ENCODE results near the gene SLC25A40. TPM values are rescaled to one million over a fixed set of nuclear protein-coding genes. Genes with fewer than 3 reads are reported as not detected.

SLC25A40 gene
- total and polyA plus RNA-seq, 4 donors, result 6.4 to 36.6 (median 16.7) TPM

DNA sequence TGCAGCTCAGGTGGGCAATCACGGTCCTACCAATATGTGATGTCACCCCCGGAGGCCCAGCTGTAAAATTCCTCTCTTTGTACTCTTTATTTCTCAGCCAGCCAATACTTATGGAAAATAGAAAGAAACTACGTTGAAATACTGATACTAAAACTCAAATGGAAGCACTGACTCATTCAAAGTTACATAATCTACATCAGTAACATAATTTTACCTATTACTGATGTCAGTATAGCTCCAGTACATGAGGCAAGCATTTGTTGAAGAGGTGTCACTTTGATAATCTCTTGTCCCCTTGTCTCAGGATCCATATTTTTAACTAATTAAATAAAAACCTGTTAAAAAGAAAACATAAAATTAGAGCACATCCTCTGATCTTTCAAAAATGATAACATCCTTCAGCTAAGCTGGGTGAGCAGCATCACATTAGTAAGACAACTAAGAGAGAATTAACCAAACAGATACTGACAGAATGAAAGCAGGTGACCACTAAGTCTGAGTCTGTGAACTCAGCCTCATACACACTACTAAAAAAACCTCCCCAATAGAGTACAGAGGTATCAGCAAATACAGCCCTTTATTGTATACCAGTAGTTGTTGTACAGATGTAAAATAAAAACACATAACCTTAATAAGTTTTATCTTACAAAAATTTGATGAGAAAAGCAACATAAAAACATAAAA is 17.6 kb downstream of the SLC25A40 start:
- Histone ChIP-seq H3K4me3 (no peak overlapping the region), H3K27me3 (ENCODE audit: control insufficient read depth in 3 of 3, insufficient read depth in 3 of 3, low read length in 2 of 3) (no peaks in the 10 kb centered on the region), H3K9ac (ENCODE audit: insufficient read depth in 1 of 2, low read length in 2 of 2) (no peak overlapping the region), H3K36me3 (ENCODE audit: control insufficient read depth in 4 of 4, insufficient read depth in 4 of 4, low read length in 4 of 4) (peaks cover 3 to 9% (median 7%) of the 10 kb centered on the region in 4 donors), H3K9me3 (ENCODE audit: control insufficient read depth in 4 of 4, insufficient read depth in 3 of 4, low read length in 3 of 4) (no peaks in the 10 kb centered on the region), H3K27ac (ENCODE audit: low read depth in 1 of 2, low read length in 1 of 2) (no peak overlapping the region), H3K4me1 (ENCODE audit: control insufficient read depth in 5 of 5, insufficient read depth in 5 of 5, low read length in 5 of 5) (no peaks in the 10 kb centered on the region)
- ATAC-seq (ENCODE audit: insufficient read depth, low FRiP score) (no peak), DNase-seq (no peak)
- TF ChIP-seq, protein P1, sequence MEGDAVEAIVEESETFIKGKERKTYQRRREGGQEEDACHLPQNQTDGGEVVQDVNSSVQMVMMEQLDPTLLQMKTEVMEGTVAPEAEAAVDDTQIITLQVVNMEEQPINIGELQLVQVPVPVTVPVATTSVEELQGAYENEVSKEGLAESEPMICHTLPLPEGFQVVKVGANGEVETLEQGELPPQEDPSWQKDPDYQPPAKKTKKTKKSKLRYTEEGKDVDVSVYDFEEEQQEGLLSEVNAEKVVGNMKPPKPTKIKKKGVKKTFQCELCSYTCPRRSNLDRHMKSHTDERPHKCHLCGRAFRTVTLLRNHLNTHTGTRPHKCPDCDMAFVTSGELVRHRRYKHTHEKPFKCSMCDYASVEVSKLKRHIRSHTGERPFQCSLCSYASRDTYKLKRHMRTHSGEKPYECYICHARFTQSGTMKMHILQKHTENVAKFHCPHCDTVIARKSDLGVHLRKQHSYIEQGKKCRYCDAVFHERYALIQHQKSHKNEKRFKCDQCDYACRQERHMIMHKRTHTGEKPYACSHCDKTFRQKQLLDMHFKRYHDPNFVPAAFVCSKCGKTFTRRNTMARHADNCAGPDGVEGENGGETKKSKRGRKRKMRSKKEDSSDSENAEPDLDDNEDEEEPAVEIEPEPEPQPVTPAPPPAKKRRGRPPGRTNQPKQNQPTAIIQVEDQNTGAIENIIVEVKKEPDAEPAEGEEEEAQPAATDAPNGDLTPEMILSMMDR (IDR thresholded peaks at IDR 0.05; ENCODE audit: control extremely low read depth, extremely low read depth), result no peak
- 86 to 89% methylated on average over 3 of the region's 3 CpGs for WGBS, 2 donors

DNA sequence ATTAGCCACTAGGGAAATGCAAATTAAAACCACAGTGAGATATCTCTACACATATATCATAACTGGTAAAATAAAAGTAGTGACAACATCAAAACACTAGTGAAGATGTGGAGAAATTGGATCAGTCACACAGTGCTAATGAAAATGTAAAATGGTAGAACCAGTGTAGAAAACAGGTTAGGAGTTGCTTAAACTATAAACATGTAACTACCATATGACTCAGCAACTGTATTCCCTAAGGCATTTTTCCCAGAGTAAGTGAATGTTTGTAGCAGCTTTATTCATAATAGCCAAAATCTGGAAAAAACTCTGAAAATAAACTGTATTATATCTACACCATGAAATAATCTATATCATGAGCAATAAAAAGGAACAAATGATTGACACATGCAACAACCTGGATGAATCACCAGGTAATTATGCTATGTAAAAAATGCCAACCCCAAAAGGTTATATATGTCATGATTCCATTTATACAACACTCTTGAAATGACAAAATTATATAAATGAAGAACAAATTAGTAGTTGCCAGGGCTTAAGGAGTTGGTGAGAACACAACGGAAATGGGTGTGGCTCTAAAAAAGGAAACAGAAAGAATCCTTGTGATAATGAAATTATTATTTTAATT is 22.8 kb downstream of the SLC25A40 start:
- ATAC-seq (ENCODE audit: insufficient read depth, low FRiP score), result no peak
- H3K36me3 ChIP-seq (ENCODE audit: control insufficient read depth in 4 of 4, insufficient read depth in 4 of 4, low read length in 4 of 4), result peaks cover 4 to 14% (median 8%) of the 10 kb centered on the region in 4 donors
- no peaks in the 10 kb centered on the region for H3K4me1 ChIP-seq (ENCODE audit: control insufficient read depth in 5 of 5, insufficient read depth in 5 of 5, low read length in 5 of 5)
- H3K9me3 ChIP-seq (ENCODE audit: control insufficient read depth in 4 of 4, insufficient read depth in 3 of 4, low read length in 3 of 4), result no peaks in the 10 kb centered on the region
- H3K4me3 ChIP-seq, result no peak overlapping the region
- DNase-seq, result no peak
- H3K9ac ChIP-seq (ENCODE audit: insufficient read depth in 1 of 2, low read length in 2 of 2), result no peak overlapping the region
- TF ChIP-seq, protein P1 (IDR thresholded peaks at IDR 0.05; ENCODE audit: control extremely low read depth, extremely low read depth), result no peak
- 61 to 73% methylated on average over 1 of the region's 1 CpG for whole genome bisulfite sequencing, 2 donors
- H3K27me3 ChIP-seq (ENCODE audit: control insufficient read depth in 3 of 3, insufficient read depth in 3 of 3, low read length in 2 of 3), result no peaks in the 10 kb centered on the region
- no peak overlapping the region for H3K27ac ChIP-seq (ENCODE audit: low read depth in 1 of 2, low read length in 1 of 2)

DNA sequence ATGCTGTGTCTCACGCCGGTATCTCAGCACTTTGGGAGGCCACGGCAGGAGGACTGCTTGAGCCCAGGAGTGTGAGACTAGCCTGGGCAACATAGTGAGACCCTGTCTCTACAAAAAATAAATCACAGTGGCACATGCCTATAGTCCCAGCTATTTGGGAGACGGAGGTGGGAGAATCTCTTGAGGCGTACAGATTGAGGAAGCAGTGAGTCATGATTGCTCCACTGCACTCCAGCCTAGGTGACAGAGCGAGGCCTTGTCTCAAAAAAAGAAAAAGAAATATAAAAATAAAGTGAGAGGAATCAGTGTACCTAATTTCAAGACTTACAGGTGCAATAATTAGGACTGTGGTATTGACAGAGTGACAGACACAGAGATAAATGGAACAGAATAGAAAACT is 23.9 kb downstream of the SLC25A40 start:
- 71 to 88% methylated on average over 6 of the region's 6 CpGs for WGBS, 2 donors
- no peak overlapping the region for H3K9ac ChIP-seq (ENCODE audit: insufficient read depth in 1 of 2, low read length in 2 of 2)
- ATAC-seq (ENCODE audit: insufficient read depth, low FRiP score) (no peak), DNase-seq (no peak)
- H3K36me3 ChIP-seq (ENCODE audit: control insufficient read depth in 4 of 4, insufficient read depth in 4 of 4, low read length in 4 of 4), result peaks cover 0 to 14% (median 6%) of the 10 kb centered on the region in 4 donors
- H3K27ac ChIP-seq (ENCODE audit: low read depth in 1 of 2, low read length in 1 of 2), result no peak overlapping the region
- no peaks in the 10 kb centered on the region for H3K27me3 ChIP-seq (ENCODE audit: control insufficient read depth in 3 of 3, insufficient read depth in 3 of 3, low read length in 2 of 3)
- H3K9me3 ChIP-seq (ENCODE audit: control insufficient read depth in 4 of 4, insufficient read depth in 3 of 4, low read length in 3 of 4), result no peaks in the 10 kb centered on the region
- TF ChIP-seq, protein P1 (IDR thresholded peaks at IDR 0.05; ENCODE audit: control extremely low read depth, extremely low read depth), result no peak
- no peaks in the 10 kb centered on the region for H3K4me1 ChIP-seq (ENCODE audit: control insufficient read depth in 5 of 5, insufficient read depth in 5 of 5, low read length in 5 of 5)
- H3K4me3 ChIP-seq, result no peak overlapping the region
